ENCODE measurements around the gene FGF12. TPM values are rescaled to one million over a fixed set of nuclear protein-coding genes. Genes with fewer than 3 reads are reported as not detected.

Gene FGF12
- polyA plus RNA-seq, 1 of the 3 experiments (the other 2 are of a cell fraction), result 0.30 TPM

DNA sequence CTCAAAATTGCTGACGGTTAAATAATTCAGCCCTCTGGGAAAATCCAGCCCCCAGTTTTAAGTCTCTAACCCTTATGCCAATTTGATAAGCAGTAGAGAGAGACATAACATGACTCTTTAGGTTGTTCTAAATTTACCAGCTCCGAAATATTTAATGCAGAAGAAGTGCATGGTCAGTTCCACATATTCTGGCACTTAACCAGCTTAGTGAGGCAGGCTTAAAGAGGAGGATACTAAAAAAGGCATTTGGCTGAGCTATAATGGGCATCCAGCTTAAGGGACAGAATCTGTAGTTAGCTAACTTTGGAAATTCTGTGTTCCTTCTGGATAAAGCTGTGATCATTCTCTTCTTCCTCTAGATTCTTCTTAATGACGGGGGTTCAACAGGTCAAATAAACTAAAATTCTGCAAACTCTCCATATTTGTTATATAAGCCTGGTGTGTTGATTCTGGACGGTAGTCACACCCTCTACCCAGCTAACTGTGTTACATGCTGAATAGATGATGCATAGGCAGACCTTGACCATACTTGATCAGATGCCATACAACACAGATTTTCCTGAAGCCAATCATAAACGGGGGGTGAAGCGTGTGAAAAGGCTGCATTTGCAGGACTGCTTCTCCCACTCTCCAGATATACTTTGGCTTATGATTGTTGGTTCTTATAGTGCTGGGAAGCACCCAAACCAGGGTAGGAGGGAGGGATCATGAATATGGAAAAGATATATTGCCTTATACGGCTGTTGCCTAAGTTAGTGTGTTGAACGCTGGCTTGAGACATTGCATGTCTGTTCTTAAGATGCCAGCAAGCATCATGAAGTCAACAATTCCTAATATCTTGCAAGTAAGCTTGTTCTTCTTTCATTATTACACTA is 118.4 kb downstream of the FGF12 start:
- POLR2A ChIA-PET, result no interaction called here
- H3K4me2 ChIP-seq, result no peak overlapping the region
- H4K20me1 ChIP-seq (ENCODE audit: insufficient read depth), result no peaks in the 10 kb centered on the region
- WGBS (ENCODE audit: low lambda C conversion rate), result 17% methylated on average over 8 of the region's 8 CpGs
- H2AFZ ChIP-seq (ENCODE audit: low read depth), result no peak overlapping the region
- no peaks in the 10 kb centered on the region for H3F3A ChIP-seq (replicated peaks; ENCODE audit: insufficient read depth)
- H3K79me2 ChIP-seq (ENCODE audit: insufficient read depth), result no peaks in the 10 kb centered on the region
- no peaks in the 10 kb centered on the region for H3K9me2 ChIP-seq
- H3K4me1 ChIP-seq (ENCODE audit: control insufficient read depth in 1 of 2, insufficient read depth in 2 of 2, low read depth in 1 of 2, low read length in 1 of 2), result no peaks in the 10 kb centered on the region
- H3K9me3 ChIP-seq, result no peaks in the 10 kb centered on the region
- no peak overlapping the region for H3K4me3 ChIP-seq (ENCODE audit: low read depth in 2 of 2, low read length in 1 of 2)
- no peak for DNase-seq
- no peaks in the 10 kb centered on the region for H3K27me3 ChIP-seq (ENCODE audit: insufficient read depth)
- no peak overlapping the region for H3K27ac ChIP-seq (ENCODE audit: low read depth in 2 of 2, low read length in 1 of 2)
- TF ChIP-seq, protein P1, sequence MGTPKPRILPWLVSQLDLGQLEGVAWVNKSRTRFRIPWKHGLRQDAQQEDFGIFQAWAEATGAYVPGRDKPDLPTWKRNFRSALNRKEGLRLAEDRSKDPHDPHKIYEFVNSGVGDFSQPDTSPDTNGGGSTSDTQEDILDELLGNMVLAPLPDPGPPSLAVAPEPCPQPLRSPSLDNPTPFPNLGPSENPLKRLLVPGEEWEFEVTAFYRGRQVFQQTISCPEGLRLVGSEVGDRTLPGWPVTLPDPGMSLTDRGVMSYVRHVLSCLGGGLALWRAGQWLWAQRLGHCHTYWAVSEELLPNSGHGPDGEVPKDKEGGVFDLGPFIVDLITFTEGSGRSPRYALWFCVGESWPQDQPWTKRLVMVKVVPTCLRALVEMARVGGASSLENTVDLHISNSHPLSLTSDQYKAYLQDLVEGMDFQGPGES (IDR thresholded peaks at IDR 0.05; ENCODE audit: low read depth, low read length), result no peak
- TF ChIP-seq USF2 (IDR thresholded peaks at IDR 0.05; ENCODE audit: borderline replicate concordance, low read depth, low read length) (no peak), NFIC (IDR thresholded peaks at IDR 0.05; ENCODE audit: borderline replicate concordance) (no peak), SMC3 (IDR thresholded peaks at IDR 0.05; ENCODE audit: low read depth, low read length) (no peak), NRF1 (IDR thresholded peaks at IDR 0.05; ENCODE audit: low read depth, low read length) (no peak), RXRA (IDR thresholded peaks at IDR 0.05; ENCODE audit: borderline replicate concordance, low read depth) (no peak), ELF1 (IDR thresholded peaks at IDR 0.05) (no peak), CTCF (IDR thresholded peaks at IDR 0.05) (no peak), EZH2phosphoT487 (IDR thresholded peaks at IDR 0.05; ENCODE audit: borderline replicate concordance, low read depth) (no peak), USF1 (IDR thresholded peaks at IDR 0.05; ENCODE audit: borderline replicate concordance, low read depth) (no peak)
- TF ChIP-seq, protein P2, sequence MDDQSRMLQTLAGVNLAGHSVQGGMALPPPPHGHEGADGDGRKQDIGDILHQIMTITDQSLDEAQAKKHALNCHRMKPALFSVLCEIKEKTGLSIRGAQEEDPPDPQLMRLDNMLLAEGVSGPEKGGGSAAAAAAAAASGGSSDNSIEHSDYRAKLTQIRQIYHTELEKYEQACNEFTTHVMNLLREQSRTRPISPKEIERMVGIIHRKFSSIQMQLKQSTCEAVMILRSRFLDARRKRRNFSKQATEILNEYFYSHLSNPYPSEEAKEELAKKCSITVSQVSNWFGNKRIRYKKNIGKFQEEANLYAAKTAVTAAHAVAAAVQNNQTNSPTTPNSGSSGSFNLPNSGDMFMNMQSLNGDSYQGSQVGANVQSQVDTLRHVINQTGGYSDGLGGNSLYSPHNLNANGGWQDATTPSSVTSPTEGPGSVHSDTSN (IDR thresholded peaks at IDR 0.05), result no peak
- CTCF ChIA-PET, result no interaction called here
- no peaks in the 10 kb centered on the region for H3K36me3 ChIP-seq (replicated peaks in 1 of 2; ENCODE audit: control insufficient read depth in 1 of 2, insufficient read depth in 2 of 2, low read length in 1 of 2)
- H3K9ac ChIP-seq, result no peak overlapping the region
